Heart left ventricle (tissue), 13 donors: ENCODE results near the gene SSNA1.

ENCODE experiments used
- CTCF ChIP-seq, 12 donors: fragments of 200-600 bp; sonication (generic) in 4 of 12; IDR thresholded peaks; one replicate each; pipeline versions ENCODE4 v1.5.0 to v1.8.0; 2018 to 2022; ENCODE audit warnings: antibody characterized with exemption in 12 of 12, mild to moderate bottlenecking in 5 of 12
- POLR2A ChIP-seq, 2 donors: fragments of 450-650 bp; IDR thresholded peaks; one replicate each; pipeline ENCODE4 v1.6.1; 2017; ENCODE audit warnings: antibody characterized with exemption in 2 of 2, mild to moderate bottlenecking in 2 of 2, moderate library complexity in 2 of 2
- donor health status: ischemic (EF 13 %, LVEDD 7.1; RV severe dilation, severe dysfunction).
- donor health status: DM: no; HTN: yes; CAD: no.
- donor health status: DM: no; HTN: no; CAD: no.
- donor health status: ischemic (EF 25% LVEDD 6.9; RV normal size, moderate dysfunction).
- donor health status: ischemic (EF 25% LVEDD 5.7; RV mildly dilated, moderate dysfunction).
- donor health status: ischemic (EF 35%, LVEDD 5.7; RV mildly dilated, moderate dysfunction).
- donor health status: nonischemic (EF 11% LVEDD 7.7; RV severe dilation, severe dysfunction).
- donor health status: DM: yes; HTN: yes; CAD: no.
- donor health status: PGD.
- donor health status: ischemic (EF 29% LVEDD 5.4; RV normal size, mild dysfunction).
- donor health status: nonischemic (EF 23%, LVEDD 6.1; RV moderate dilation, normal function).

GRCh38 chr9:137191691-137192447, 3.4 kb downstream of the SSNA1 start:
- TF ChIP-seq CTCF (IDR thresholded peaks at IDR 0.05) (no peak), POLR2A (IDR thresholded peaks at IDR 0.05) (no peak)
